ENCODE measurements around the gene C1orf210.

- TF ChIP-seq POLR2AphosphoS5 (IDR thresholded peaks at IDR 0.05; ENCODE audit: borderline replicate concordance, low read depth, low read length) (no peak), FOXP2 (optimal IDR thresholded peaks at IDR 0.05; ENCODE audit: control extremely low read depth, extremely low read length, insufficient read depth) (no peak)
Observed at GRCh38 chr1:43313771-43314170, 28.4 kb upstream of the C1orf210 start.

Data from SK-N-MC (cell line).